SH-SY5Y (cell line): Measurements from ENCODE around the gene DKC1.

Source experiments
- GATA2 ChIP-seq: IDR thresholded peaks from 2 replicates; pipeline ENCODE4 v1.6.1; 2011; ENCODE audit warnings: mild to moderate bottlenecking, low read depth, low read length
- GATA3 ChIP-seq: IDR thresholded peaks from 2 replicates; pipeline ENCODE4 v1.6.1; 2011; ENCODE audit warnings: low read depth, mild to moderate bottlenecking, low read length, moderate library complexity

DNA sequence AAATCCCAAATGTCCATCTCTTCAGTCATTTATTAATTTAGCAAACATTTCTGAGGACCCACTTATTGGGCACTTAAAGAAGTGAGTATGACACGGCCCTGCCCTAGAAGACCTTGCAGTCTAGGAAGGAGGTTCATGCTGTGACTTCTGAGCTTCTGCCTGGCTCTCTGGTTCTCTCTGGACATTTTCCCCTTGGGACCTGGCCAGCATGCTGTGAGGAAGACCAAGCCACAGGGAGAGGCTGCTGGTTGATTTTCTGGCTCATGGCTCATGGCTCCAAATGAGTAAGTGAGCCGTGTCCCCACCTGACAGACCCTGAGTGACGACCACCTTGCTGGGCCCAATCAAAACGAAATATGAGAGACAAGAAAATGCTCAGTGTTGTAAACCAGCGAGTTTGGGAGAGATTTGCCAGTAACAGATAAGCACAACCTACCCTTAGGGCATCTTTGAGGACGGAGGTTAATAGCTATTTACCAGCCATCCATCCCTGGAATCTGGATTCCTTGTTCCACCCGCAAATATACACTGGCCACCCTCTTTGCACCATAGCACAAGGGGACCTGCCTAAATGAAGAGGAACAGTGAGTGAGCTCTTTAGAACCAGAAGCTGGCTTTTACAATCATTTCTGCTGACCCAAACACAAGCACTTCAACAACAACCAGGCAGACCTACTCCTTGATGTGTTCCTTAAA lies 41.7 kb downstream of the DKC1 start:
- no peak for TF ChIP-seq GATA2
- TF ChIP-seq GATA3, result no peak
